ENCODE measurements around the gene RTBDN.
A peak's percentile ranks its signal among the peaks of the same experiment; 100 is the strongest.

The RTBDN gene

GRCh38 chr19:12806242-12807081 is 27.9 kb downstream of the RTBDN start, which contains the start of gene RNASEH2A:
Gene RNASEH2A, plus strand, starts transcription at chr19:12806584. Its CDS starts 90 bp downstream, at chr19:12806674.
- peak within 1 kb of the TSS; percentile 75 for H3K4me3 ChIP-seq (replicated peaks; ENCODE audit: low read depth, low read length)
- TF ChIP-seq CTCF (IDR thresholded peaks at IDR 0.05; ENCODE audit: low read length, missing control alignments), result no peak
- peak; percentile 93 for DNase-seq (ENCODE audit: low read depth)

DNA sequence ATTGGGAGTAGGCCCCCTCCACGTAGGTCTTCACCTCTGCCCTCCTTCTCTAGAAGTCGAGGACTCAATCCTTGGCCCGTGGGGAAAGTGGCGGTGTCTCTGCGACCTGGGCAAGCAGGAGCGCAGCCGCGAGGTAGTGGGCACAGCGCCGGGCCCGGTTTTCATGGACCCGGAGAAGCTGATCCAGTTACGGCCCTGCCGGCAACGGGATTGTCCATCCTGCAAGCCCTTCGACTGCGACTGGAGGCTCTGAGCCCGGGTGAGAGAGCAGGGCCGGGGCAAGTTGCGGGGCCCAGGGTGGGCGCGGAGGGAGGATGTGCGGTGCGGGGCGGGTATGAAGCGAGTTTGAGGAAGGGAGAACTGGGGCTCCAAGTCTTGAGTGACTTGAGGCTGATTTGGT is 30.3 kb downstream of the RTBDN start:
- no peak for TF ChIP-seq CTCF (IDR thresholded peaks at IDR 0.05; ENCODE audit: low read length, missing control alignments)
- no peak for DNase-seq (ENCODE audit: low read depth)
- H3K4me3 ChIP-seq (replicated peaks; ENCODE audit: low read depth, low read length), result no peak overlapping the region

- peak; percentile 14 for DNase-seq (ENCODE audit: low read depth)
- peak; percentile 4 for TF ChIP-seq CTCF (IDR thresholded peaks at IDR 0.05; ENCODE audit: low read length, missing control alignments)
- H3K4me3 ChIP-seq (replicated peaks; ENCODE audit: low read depth, low read length), result peak overlapping the region; percentile 86
Observed at GRCh38 chr19:12802267-12803106, 31.9 kb downstream of the RTBDN start.

DNA sequence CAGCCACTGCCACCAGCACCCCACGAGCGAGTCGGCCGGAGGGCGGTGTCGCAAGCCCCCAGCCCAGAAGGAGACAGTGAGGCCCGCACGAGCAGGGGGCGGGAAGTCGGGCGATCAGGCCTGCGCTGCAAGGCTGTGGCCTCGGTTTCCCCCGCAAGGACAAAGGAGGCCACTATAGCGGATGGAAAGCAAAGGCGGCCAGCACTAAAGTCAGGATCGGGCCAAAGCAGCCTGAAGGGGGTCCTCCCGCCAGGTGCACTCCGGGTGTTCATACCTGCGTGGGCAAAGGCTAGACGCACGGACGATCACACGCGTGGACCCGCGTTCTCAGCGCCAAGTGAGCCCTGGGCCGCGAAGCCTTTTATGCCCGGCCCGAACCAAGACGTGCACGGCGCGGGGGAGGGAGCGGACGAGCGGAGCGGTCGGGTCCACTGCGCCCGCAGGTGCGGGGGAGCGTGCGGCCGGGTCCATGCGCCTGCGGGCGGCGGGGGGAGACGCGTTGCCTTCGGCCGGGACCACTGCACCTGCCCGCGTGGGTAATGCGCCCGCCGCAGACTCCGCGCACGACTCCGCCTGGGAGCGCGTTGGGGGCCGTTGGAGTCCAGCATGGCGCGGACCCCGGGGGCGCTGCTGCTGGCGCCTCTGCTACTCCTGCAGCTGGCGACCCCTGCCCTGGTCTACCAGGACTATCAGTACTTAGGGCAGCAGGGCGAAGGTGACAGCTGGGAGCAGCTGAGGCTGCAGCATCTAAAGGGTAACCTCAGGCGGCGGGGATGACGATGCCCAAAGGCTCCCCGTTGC is 32.7 kb downstream of the RTBDN start, which contains the start of the genes PRDX2 and THSD8:
Gene PRDX2, minus strand, starts transcription at position 335 of the 801 bp plus-strand sequence. CDS start 539 bp downstream, outside the sequence.
Gene THSD8, plus strand, starts transcription at position 604 of the 801 bp plus-strand sequence. Its CDS starts 3 bp downstream, at position 607.
- DNase-seq (ENCODE audit: low read depth), result peak; percentile 80
- H3K4me3 ChIP-seq (replicated peaks; ENCODE audit: low read depth, low read length), result peak within 1 kb of the TSS; percentile 86

GRCh38 chr19:12800923-12801465 is 33.4 kb downstream of the RTBDN start:
- TF ChIP-seq CTCF (IDR thresholded peaks at IDR 0.05; ENCODE audit: low read length, missing control alignments), result no peak
- no peak for DNase-seq (ENCODE audit: low read depth)
- H3K4me3 ChIP-seq (replicated peaks; ENCODE audit: low read depth, low read length), result peak overlapping the region; percentile 86

More for the DNA sequence above, 32.7 kb downstream of the RTBDN start, which contains the start of the genes PRDX2 and THSD8:
- TF ChIP-seq CTCF (IDR thresholded peaks at IDR 0.05; ENCODE audit: low read length, missing control alignments), result no peak

DNA sequence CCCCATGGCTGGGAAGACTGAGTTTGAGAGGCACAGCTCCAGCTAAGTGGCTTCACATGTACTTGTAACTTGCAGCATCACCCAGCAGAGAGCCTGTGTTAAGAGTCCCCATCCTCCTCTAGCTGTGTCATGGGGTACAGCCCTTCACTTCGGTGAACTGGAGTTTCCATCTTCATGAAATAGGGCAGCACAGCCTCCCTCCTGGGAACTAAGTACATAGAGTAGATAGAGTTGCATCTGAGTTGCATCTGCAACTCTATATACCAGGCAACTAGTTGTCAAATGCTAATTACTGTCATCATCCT is 34.0 kb downstream of the RTBDN start:
- no peak for DNase-seq (ENCODE audit: low read depth)
- peak overlapping the region; percentile 86 for H3K4me3 ChIP-seq (replicated peaks; ENCODE audit: low read depth, low read length)
- TF ChIP-seq CTCF (IDR thresholded peaks at IDR 0.05; ENCODE audit: low read length, missing control alignments), result no peak
